HG03442 (cell line): Measurements from ENCODE around the gene LCN10.
"Not testable (repeated sequence)": the region's sequence is repeated elsewhere in the genome, so short reads cannot be mapped to it uniquely, and the experiment has no call there.

Source experiments
- ATAC-seq: cut with Tn5 transposase; IDR thresholded peaks from one replicate; pipeline ENCODE4 v1.9.1; 2021; ENCODE audit warnings: mild to moderate bottlenecking, moderate library complexity; ENCODE audit not compliant: unreplicated experiment

Gene LCN10

DNA sequence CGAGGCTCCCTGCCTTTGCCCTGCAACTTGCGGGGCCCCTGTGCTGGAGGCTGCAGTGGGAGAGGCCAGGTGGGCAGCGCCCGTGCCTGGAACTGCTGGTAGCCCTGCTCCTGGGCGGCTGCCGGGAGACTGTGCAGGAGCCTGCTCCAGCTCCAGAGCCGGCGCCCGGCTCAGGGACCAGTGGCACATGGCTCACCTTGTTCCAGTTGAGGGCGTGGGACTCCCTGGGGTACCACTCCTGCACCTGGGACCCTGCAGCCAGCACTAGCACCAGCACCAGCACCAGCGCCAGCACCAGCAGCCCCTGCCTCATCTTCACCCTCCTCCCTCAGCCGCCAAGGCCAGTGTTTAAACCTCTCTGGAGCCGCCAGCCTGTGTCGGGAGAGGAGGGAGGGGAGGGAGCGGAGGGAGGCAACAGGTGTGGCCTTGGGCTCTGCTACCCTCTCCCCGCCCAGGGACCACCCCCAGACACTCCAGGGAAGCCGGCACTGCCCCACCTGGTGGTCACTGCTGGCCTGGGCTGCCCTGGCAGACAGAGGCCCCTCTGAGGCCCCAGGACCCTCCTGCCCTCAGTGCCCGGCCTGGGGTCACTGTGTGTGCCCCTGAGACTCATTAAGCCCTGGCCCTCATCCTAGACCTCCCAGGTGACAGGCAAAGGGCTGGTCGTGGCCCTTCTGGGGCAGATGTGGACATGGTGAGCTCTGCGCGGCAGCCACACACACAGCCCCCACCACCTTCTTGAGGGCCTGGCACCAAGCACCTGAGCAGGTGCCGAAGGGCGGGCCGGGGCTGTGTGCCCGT, at the start of gene LCN10:
Gene LCN10, minus strand, starts transcription at position 350 of the 801 bp plus-strand sequence. Its CDS starts 37 bp downstream, at position 313.
- no peak for ATAC-seq

DNA sequence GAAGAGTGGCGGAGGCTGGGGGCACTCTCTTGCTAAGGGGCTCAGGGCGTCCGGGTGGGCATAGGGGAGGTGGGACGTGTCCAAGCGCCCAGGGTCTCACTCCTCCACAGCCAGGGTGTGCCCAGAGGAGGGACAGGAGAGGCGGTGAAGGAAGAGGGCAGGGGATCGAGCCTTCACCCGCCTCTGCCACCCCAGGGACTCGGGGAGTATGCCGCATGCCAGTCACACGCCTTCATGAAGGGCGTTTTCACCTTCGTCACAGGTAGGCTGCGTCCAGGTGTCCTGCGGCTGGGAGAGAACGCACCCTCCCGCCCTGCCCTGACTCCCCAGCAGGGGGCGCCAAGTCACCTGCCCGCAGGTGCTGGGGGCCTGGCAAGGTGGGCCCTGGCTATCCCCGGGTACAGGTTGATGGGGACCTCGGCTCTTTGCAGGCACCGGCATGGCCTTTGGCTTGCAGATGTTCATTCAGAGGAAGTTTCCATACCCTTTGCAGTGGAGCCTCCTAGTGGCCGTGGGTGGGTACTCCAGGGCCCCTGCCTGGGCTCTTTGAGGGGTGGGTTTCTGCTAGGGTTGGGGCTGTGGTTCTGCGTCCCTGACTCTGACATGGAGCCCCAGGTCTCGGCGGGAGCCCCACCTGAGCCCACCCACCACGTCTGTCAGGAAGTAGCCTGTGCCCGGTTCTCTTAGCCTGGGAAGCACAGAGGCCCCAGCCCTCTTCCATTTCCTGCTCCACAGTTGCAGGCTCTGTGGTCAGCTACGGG, 49.0 kb upstream of the LCN10 start:
- ATAC-seq: peak; percentile 12

DNA sequence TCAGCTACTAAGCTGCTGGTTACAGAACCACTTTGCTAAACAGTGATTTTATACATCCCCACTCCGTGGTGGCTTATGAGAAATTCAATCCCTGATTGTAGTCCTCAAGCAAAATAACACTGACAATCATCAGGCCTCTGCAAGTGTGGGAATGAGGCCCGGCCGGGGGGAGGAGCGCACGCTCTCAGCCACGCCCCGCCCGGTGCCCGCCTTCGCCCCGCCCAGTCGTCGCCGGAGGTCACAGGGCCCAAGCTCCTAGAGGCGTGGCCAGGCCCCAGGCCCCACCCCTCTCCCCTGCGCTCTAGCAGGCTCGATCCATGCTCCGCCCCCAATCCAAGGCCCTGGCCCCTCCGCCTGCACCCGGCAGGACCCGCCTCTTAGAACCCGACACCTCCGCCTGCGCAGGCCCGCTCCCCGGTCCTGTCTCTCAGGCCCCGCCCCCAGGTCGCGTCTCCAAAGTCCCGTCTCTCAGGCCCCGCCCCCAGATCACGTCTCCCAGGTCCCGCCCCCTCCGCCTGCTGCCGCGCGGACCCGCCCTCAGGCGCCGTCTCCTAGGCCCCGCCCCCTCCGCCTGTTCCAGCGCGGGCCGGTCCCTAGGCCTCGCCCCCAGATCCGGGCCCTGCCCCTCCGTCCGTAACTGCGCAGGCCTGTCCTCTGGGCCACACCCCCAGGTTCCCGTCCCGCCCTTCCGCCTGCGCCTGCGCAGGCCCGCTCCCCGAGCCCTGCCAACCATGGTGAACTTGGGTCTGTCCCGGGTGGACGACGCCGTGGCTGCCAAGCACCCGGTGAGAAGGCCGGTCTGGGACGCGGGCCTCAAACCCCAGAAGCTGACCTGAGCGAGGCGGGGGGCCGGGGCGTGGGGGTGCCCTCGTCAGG, 48.1 kb upstream of the LCN10 start, which contains the start of gene TMEM141:
Gene TMEM141, plus strand, starts transcription at position 705 of the 876 bp plus-strand sequence. Its CDS starts 27 bp downstream, at position 732.
- ATAC-seq: peak; percentile 81

GRCh38 chr9:136789523-136789937, 46.8 kb upstream of the LCN10 start:
- no peak for ATAC-seq

- not testable (repeated sequence) for ATAC-seq
Measured at GRCh38 chr9:136788644-136789522, 46.1 kb upstream of the LCN10 start.

DNA sequence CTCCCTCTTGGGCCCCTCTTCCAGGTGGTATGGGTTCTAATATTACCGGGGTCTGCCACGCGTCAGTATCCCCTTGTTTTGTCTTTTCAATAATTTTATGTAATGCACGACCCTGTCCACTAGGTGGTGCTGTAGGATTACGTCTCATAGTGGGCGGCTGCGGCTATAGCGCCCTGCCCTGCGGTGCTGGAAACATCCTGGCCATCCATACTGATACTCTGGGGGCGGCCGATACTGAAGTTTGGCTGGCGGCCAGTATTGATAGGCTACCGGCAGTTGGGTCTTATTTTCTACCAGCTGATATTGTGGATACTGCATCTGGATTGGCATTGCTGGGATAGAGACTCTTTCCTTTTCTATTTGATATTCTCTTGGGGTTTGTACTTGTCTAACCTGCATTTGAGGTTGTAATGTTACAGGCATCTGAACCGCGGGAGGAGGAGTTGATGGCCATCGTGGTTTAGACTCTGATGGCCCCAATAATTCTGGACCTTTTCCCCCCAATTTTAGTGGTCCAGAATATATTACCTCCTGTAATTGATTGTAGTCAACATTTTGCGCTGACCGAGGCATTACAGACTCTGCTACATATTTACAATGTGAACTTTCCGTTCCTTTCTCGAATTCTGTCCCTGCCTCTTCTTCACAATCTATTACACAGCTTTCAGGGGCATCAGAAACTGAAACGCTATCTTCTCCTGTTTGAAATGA, 45.1 kb upstream of the LCN10 start:
- no peak for ATAC-seq

DNA sequence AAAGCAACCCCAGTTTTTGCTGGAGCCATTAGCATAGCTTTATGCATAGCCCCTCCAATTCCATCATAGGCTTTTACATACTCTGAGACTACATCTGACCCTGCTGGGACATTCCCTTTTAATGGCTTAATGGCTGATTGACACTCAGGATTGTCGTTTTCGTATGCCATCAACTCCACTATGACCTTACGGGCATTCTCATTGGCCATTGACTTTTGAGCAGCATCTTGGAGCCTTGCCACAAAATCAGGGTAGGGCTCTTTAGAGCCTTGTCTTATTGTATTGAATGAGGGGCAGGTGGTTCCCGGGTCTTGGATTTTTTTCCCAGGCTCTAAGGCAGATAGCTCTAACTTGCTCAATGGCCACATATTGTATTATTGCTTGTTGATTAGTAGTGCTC, 44.2 kb upstream of the LCN10 start:
- ATAC-seq: not testable (repeated sequence)

DNA sequence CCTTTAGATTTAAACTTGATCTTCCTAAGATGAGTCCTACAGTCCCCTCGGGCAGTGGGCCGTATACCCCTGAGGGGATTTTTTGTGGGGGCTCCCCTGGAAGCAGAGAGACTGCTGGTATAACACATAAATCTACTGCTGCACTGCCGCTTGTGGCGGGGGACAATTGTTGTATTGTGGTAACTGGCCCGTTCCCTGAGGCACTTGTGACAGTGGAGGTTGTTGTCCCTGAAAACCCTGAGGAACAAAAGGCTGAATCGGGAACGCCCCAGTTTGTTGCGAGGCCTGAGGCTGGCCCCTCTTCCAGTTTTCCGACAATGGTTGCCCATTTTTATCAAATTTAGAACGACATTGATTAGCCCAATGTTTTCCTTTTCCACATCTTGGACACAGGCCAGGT, 43.7 kb upstream of the LCN10 start:
- no peak for ATAC-seq

- ATAC-seq: not testable (repeated sequence)
Measured at GRCh38 chr9:136785565-136786355, 43.0 kb upstream of the LCN10 start.

- ATAC-seq: no peak
Measured at GRCh38 chr9:136784997-136785361, 42.2 kb upstream of the LCN10 start.

DNA sequence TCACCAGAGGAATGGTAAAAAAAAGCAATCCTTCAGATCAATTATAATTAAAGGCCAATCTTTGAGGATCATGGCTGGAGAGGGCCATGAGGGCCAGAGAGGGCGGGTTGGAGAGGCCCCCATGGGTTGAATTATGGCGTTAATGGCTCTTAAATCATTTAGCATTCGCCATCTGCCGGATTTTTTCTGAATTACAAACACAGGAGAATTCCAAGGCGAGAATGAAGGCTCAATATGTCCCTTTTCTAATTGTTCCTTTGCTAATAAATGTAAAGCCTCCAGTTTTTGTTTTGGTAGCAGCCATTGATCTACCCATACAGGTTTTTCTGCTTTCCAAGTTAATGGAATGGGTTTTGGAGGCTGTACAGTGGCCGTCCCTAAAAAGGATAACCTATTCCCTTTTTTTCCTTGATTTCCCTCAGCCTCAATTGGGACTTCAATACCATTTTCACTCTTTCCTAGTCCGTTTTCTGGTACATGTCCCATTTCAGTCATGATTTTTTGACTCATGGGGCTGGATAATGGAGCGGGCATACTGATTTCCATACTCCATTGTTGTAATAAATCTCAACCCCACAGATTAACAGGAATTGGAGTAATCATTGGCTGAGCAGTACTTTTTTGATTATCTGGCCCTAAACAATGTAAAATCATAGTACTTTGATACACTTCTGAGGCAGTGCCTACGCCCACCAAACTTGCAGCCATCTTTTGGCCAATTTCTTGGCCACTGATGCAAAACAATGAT, 41.7 kb upstream of the LCN10 start:
- ATAC-seq: no peak

- ATAC-seq: no peak
Measured at GRCh38 chr9:136782452-136782851, 39.7 kb upstream of the LCN10 start.

DNA sequence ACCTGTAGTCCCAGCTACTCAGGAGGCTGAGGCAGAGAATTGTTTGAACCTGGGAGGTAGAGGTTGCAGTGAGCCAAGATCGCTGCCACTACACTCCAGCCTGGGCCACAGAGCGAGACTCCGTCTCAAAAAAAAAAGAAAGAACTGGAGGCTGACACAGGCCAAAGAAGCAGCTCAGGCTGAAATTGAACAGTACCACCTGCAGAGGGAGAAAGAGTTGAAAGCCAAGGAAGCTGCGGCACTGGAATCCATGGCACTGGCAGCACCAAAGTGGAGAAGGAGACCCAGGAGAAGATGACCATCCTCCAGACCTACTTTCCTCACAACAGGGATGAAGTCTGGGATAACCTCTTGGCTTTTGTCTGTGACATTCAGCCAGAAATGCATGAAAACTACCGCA, 37.1 kb upstream of the LCN10 start:
- no peak for ATAC-seq

DNA sequence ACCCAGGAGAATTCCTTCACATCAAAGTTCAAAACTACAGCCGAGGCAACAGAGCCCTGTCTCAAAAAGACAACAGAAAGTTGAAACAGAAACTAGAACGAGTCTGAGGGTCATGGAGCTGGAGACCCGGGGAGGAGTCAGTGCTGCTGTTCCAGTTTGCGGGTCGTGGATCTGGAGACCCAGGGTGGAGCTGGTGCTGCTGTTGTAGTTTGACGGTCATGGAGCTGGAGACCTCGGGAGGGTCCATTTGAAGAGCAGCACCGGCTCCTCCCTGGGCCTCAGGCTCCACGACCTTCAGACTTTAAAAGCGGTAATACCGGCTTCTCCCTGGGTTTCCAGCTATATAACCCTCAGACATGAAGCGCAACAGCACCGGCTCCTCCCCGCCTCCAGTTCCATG, 34.6 kb upstream of the LCN10 start:
- ATAC-seq: no peak

DNA sequence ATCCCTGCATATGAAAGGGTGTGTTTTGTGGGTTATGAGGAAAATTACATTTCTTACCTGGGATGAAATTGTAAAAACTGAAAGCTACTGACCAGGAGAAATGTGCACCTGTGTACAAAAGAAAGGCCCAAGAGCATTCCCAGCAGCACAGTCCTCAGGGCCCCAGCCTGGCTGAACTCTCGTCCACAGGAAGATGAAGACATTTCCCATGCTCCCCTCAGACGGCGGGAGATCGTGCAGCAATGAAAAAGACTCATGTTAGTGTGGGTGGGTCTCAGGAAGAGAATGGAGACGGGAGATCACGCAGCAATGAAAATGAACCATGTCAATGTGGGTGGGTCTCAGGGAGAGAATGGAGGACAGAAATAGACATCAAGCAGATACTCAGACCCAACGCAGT, 34.2 kb upstream of the LCN10 start:
- ATAC-seq: no peak

- ATAC-seq: no peak
Measured at GRCh38 chr9:136775191-136775590, 32.5 kb upstream of the LCN10 start.

GRCh38 chr9:136774416-136775045, 31.8 kb upstream of the LCN10 start:
- no peak for ATAC-seq
